Left kidney (tissue), 2 donors: ENCODE data around the gene KRTAP5-10. TPM values are rescaled to one million over a fixed set of nuclear protein-coding genes. Genes with fewer than 3 reads are reported as not detected.
"Not testable (repeated sequence)": the region's sequence is repeated elsewhere in the genome, so short reads cannot be mapped to it uniquely, and the experiment has no call there.

Experiments used
- DNase-seq: peaks from one replicate; pipeline ENCODE4 v3.0.0-alpha.2; 2013
- polyA plus RNA-seq: library from polyadenylated mRNA; unstranded; fragments of 120-200 nt; gene quantifications from one replicate; pipeline ENCODE4 v1.2.1, GENCODE V29; 2013; ENCODE audit not compliant: insufficient read length

The KRTAP5-10 gene
- polyA plus RNA-seq, 1 donor = 0.53 TPM

DNA sequence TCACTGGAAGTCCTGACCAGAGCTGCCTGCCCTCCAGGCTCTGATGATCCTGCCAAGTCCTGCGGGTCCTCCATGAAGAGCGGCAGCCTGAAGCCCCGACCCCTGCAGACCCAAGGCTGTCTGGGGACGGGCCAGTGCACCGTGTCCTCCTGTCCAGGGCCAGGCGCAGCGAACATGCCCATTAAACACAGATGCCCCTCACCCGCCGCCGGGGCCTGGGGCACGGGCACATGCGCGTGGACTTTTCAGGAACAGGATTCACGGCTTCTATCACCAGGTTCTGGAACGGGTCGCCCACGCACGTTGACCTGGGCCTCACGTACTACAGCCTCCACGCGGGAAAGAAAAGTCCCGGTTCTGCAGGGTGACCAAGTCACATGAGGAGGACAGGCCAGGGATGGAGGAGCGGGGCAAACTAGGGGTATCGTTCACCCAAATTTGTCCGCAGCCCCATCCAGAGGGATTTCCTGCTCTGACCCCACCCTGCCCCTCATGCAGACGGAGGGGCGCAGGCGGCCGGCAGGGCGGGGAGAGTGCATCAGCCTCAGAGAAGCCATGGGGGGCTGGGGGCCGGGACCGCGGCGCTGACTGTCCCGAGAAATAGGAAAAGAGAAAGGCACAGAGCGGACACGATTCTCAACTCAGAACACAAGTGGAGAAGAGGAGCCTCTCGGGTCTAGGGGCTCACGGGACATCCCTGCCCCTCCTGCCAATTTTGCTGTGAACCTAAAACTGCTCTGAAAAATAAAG lies 5.9 kb downstream of the KRTAP5-10 start:
- DNase-seq = not testable (repeated sequence)

DNA sequence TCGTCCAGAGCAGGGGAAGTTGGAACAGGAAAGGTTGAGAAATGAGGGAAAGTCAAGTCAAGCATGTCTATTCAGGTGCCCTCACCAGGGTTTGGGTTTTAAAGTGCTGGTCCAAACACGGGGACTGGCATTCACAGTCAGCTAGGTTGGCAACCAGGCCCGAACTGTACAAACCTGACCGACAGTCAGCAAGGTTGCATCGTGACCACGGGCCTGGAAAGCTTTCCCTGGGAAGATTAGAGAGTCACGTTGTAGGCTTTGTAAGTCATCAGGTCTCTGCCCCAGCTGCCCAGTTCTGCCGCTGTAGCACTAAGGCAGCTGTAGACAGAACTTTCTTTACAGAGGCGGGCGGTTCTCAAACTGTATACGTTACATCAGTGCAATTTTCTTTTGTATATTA lies 7.4 kb downstream of the KRTAP5-10 start:
- DNase-seq = no peak

DNA sequence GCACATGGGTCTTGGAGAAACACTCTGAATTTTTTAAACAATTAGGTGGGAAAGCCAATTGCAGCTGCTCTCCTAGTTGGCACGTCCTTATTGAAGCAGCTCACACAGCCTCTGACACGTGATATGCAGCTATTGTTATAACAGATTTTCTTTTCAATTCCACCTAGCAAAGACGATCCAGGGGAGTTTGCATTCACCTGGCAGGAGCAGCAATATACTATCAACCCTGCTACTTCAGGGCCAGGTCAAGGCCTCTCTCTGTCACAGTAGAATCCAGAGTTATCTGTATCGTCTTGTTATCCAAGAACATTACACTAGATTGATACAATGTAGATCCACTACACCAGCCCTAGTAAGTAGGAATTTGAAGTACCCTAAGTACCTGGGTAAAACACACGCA lies 9.1 kb downstream of the KRTAP5-10 start:
- DNase-seq = no peak

DNA sequence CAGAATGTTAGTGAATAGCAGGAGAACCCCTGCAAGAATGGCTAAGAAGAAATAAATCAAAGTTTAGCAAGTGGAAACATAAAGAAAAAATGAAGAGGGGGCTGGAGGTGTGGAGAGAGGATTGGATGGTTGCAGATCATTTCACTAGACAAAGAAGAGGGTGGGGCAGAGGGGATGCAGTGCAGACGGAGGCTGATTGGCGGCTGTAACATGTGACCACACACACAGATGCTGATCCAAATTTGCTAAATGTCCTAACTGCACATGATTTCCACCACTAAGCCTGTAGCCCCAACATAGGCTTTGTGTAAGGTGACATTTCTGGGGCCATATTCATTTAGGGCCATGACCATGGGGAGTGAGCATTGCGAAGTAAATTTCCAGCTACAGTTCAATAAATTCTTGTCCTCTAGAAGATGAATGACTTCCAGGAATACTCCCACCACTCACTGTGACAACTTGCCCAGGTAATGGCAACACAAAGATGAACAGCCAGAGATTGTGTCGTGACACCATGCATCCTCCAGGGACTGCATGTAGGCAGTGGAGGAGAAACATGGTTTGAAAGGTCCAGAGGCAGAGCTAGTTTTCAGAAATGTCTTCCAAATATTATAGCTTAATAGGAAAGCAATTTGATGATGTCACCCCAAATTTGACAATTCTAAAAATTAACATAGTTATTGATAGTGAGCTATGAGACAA lies 10.5 kb downstream of the KRTAP5-10 start:
- DNase-seq = no peak

DNA sequence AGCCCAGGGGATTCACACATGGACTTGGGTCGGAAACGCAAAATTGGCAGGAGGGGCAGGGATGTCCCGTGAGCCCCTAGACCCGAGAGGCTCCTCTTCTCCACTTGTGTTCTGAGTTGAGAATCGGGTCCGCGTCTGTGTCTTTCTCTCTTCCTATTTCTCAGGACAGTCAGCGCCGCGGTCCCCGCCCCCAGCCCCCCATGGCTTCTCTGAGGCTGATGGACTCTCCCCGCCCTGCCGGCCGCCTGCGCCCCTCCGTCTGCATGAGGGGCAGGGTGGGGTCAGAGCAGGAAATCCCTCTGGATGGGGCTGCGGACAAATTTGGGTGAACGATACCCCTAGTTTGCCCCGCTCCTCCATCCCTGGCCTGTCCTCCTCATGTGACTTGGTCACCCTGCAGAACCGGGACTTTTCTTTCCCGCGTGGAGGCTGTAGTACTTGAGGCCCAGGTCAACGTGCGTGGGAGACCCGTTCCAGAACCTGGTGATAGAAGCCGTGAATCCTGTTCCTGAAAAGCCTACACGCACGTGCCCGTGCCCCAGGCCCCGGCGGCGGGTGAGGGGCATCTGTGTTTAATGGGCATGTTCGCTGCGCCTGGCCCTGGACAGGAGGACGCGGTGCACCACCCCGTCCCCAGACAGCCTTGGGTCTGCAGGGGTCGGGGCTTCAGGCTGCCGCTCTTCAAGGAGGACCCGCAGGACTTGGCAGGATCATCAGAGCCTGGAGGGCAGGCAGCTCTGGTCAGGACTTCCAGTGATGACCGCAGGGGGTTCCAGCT lies 11.5 kb downstream of the KRTAP5-10 start:
- DNase-seq = not testable (repeated sequence)

DNA sequence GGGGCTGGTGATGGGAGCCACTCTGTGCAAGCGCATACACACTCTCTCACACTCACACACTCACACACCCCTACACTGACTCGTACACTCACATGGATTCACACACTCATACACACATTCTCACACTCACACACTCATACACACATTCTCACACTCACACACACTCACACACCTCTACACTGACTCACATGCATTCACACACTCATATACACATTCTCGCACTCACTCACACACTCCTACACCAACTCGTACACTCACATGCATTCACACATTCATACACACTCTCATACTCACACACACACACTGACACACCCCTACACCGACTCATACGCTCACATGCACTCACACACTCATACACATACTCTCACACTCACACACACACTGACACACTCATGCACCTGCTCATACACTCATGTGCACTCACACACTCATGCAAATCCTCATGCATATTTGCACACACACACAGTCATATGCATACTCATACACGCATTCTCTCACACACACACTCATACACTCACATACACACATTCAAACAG lies 12.2 kb downstream of the KRTAP5-10 start:
- DNase-seq = no peak

DNA sequence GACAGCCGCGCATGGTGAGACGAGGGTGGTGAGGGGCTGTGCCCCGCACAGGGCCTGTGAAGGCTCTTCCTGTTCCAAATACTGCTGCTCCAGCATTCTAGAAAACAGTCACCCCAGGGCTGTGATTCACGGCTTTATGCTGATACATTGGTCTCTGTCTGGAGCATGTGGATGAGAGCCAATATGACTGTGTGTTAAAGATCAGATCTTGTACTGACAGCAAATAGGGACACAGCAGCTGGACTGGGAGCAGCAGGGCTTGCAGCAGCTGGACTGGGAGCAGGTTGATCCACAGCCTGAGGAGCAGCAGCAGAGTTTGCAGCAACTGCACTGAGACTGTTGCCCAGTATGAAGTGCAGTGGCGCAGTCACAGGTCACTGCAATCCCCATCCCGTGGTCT lies 14.2 kb downstream of the KRTAP5-10 start:
- not testable (repeated sequence) for DNase-seq

DNA sequence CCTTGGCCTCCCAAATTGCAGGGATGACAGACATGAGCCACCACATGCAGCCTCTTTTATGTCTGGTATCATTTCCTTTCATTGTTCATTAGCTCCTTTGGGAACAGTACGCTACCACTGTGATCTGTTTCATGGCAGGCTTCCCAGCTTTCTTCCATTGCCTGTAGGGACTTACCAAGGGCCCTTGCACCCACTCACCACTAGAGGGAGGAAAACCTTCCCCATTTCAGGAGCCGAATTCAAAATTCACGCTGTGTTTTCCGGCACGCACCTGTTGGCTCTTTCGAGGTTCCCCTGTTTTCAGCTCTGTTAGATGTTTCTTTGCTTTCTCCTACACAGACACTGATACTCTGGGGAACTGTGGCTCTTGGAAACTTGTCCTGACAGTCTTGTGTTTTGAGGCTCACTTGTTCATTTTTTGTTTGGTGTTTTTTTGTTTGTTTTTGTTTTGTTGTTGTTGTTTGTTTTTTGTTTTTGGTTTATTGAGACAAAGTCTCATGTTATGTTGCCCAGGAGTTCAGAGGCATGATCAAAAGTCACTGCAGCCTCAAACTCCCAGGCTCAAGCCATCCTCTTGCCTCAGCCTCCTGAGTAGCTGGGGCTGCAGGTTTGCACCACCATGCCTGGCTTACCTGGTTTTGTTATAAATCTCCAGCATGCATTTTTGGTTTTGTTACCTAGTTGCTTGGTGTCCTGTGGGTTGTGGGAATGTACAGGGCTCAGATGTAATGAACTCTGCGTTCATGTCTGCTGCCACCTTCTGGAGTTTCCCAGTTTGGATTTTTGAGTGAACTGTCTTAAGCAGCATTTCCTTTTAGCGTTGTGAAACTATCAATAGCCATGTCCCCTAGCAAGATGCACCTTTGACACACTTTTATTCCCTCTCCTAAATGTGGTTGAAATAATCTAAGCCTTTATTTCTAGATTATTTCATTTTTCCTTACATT lies 15.0 kb downstream of the KRTAP5-10 start:
- DNase-seq = peak; percentile 29

DNA sequence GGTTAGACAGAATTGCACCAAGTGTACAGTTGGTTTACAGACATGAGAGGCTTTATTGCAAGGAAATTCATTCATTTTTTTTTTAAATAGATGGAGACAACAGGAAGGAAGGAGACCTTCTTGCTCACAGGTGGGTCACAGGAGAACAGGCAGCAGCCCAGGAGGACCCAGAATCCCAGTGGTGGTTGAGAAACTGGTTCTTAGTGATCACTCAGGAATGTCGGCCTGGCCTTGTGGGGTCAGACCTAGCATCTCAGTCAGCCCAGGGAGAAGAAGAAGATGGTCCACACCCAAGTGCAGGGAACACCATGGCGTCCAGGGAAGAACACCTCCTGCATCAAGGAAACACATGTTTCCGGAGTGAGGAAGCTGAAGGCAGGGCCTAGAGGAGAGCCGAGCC lies 16.5 kb downstream of the KRTAP5-10 start:
- DNase-seq = no peak

DNA sequence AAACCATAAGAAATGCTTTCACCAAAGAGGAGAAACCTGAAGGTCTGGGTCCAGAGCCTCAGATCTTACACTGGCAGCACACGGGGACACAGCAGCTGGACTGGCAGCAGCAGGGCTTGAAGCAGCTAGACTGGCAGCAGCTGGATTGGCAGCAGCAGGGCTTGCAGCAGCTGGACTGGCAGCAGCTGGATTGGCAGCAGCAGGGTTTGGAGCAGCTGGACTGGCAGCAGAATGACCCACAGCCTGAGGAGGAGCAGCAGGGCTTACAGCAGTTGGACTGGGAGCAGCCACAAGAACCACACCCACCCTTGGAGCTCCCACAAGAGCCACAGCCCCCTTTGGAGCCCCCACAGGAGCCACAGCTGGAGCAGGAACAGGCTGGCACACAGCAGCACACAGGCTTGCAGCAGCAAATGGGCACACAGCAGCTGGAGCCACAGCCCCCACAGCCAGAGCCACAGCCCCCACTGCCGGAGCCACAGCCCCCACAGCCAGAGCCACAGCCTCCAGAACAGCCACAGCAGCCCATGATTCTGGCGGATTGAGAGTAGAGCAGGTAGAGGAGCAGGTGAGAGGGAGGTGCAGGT lies 17.0 kb downstream of the KRTAP5-10 start, which contains the start of gene KRTAP5-11:
Gene KRTAP5-11 (minus strand): TSS at position 567 of the 587 bp plus-strand sequence. CDS start 38 bp downstream, at position 529.
- DNase-seq = no peak

DNA sequence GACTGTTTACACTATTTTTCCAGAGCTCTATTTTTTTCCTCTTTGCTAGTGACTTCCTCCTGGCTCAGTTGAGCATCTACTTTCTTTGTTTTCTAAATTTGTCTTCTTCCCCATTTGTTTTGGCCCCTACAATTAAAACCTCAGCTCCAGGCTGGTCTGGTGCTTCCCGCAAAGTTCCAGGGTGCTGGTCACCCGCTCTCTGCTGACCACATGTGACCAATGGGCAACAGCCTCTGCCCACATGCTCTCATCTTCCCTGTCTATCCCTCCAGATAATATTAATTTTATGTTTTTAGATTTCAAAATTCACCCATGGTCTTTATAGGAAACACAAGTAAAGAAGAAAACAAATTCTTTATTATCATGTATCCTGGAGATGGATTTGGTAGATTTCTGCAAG lies 17.6 kb downstream of the KRTAP5-10 start:
- not testable (repeated sequence) for DNase-seq

DNA sequence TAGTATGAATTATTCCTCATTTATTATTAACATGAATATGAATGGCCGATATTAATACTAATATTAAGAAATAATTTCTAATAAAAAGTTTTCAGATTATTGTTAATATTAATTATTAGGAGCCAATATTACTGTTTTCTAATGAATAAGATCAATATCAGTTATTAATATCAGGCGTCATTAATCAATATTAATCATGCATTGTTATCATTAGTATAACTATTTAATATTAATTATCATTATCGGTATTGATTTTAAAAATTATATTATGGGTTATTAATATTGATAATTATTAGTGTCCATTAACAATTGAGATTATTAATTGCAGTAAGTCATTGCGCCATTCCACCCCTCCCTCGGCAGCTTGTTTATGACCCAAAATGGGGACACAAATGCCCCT lies 20.3 kb downstream of the KRTAP5-10 start:
- not testable (repeated sequence) for DNase-seq

DNA sequence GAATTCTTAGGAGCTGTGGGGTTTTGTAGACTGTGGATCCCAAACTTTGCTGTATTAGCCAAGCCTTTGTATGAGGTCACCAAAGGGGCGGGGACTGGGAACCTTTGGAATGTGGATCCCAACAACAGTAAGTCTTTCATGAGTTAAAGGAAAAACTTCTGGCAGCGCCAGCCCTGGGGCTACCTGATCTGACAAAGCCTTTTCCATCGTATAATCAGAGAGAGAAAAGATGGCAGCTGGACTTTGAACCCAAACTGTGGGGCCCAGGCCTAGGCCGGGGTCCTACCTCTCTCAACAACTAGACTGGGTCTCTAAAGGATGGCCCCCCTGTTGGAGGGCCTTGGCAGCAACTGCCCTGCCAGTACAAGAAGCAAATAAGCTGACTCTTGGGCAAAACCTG lies 23.0 kb downstream of the KRTAP5-10 start:
- not testable (repeated sequence) for DNase-seq

DNA sequence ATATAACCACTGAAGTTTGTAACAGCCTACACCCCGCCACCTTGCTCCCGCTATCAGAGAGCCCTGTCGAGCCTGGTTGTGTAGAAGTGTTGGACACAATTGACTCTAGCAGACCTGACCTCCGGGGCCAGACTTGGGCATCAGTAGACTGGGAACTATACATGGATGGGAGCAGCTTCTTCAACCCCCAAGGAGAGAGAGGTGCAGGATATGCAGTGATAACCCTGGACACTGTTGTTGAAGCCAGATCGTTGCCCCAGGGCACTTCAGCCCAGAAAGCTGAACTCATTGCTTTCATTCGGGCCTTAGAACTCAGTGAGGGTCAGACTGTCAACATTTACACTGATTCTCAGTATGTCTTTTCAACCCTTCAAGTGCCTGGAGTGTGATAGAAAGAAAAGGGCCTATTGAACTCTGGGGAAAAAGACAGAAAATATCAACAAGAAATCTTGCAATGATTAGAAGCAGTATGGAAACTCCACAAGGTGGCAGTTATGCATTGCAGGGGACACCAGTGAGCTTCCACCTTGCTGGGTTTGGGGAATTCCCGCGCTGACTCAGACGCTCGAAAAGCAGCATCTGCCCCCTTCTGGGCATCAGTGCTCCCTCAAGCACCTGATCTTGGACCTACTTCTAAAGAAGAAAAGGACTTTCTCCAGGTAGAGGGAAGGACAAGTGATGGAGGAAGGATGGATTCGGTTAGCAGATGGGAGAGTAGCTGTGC lies 23.6 kb downstream of the KRTAP5-10 start:
- not testable (repeated sequence) for DNase-seq

DNA sequence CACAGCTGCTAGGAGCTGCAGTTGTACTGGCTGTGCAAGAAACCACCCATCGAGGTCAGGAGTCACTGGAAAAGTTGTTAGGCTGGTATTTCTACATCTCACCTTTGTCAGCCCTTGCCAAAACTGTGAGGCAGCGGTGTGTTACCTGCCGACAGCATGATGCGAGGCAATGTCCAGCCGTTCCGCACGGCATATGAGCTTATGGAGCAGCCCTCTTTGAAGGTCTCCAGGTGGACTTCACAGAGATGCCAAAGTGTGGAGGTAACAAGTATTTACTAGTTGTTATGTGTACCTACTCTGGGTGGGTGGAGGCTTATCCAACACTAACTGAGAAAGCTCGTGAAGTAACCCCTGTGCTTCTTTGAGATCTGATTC lies 24.2 kb downstream of the KRTAP5-10 start:
- DNase-seq = not testable (repeated sequence)

DNA sequence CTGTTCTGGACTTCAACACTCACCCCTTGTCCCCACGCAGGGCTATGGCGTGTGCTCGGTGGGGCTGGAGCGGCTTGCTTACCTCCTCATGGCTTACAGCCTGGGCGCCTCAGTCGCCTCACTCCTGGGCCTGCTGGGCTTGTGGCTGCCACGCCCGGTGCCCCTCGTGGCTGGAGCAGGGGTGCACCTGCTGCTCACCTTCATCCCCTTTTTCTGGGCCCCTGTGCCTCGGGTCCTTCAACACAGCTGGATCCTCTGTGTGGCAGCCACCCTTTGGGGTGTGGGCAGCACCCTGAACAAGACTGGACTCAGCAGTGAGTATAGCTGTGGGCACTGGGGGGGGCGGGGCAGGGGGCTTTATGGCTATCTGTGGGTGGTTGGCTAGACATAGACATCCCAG lies 37.9 kb downstream of the KRTAP5-10 start:
- not testable (repeated sequence) for DNase-seq

DNA sequence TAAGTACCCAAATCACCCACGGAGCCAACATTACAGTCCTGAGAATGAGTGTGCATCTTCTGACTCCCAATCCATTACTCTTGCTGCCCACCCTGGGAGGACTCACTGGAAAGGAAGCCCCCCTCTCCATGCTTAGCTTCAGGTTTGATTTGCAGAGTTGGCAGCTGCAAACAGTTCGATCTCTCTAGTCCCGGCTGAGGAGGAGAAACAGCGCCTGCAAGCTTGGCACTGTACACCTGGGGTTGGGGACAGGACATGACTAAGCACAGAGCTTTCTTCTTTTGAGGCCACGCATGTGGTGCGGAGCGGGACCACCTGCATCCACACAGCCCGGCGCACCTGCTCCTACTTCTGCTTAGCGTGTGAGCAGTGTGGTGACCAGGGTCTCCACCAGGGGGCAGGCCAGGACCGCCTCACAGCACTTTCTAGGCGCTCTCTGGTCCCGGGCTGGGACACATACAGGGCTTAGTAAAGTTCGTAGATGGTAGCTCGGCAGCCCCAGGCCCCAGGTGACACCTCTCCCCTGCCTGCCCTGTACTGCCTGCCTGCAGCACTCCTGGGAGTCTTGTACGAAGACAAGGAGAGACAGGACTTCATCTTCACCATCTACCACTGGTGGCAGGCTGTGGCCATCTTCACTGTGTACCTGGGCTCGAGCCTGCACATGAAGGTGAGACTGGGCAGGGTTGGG lies 39.6 kb downstream of the KRTAP5-10 start:
- DNase-seq = not testable (repeated sequence)

DNA sequence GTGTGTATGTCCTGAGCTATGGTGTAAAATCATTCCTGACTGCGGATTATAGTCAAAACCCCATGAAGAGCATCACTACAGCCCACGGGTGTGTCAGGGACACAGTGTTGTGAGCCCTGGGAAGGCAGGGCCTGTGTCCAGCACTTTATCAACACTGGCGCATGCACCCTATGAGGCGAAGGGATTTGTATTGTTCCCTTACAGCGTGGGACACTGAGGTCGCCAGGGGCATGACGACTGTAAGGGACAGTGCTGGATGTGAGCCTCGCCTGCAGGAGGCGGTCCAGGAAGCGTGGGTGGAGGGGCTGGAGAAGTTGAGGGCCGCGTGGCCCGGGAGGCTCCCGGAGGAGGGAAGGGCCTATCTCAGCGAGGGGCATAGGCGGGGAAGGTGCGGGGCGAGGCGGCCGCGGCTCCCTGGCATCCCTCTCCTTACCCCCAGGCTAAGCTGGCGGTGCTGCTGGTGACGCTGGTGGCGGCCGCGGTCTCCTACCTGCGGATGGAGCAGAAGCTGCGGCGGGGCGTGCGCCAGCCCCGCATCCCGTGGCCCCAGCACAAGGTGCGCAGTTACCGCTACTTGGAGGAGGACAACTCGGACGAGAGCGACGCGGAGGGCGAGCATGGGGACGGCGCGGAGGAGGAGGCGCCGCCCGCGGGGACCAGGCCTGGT lies 41.6 kb downstream of the KRTAP5-10 start:
- DNase-seq = not testable (repeated sequence)
